Smooth muscle cell (in vitro differentiated cells): ENCODE measurements around the gene SCYL3. TPM values are rescaled to one million over a fixed set of nuclear protein-coding genes. Genes with fewer than 3 reads are reported as not detected.

ENCODE experiments used
- DNase-seq: peaks from one replicate; lab custom pipeline; 2025; ENCODE audit not compliant: unreplicated experiment; lab: John Stamatoyannopoulos, UW
- H2AFZ ChIP-seq: fragments of 200-600 bp; sonication (generic); 2 replicates; pipeline ENCODE4 v1.6.0; 2016; ENCODE audit warnings: antibody characterized with exemption, low read depth, mild to moderate bottlenecking
- H3F3A ChIP-seq: fragments of 200-600 bp; sonication (generic); 2 replicates; pipeline ENCODE4 v1.6.0; 2017; ENCODE audit warnings: antibody characterized with exemption, low read depth
- H3K27ac ChIP-seq: fragments of 200-600 bp; sonication (generic); 2 replicates; pipeline ENCODE4 v1.5.1; 2016; ENCODE audit warnings: low read depth, mild to moderate bottlenecking
- H3K27me3 ChIP-seq: fragments of 200-600 bp; sonication (generic); 2 replicates; pipeline ENCODE4 v1.6.1; 2016; ENCODE audit warnings: low read depth, mild to moderate bottlenecking
- H3K36me3 ChIP-seq: fragments of 200-600 bp; sonication (generic); 2 replicates; pipeline ENCODE4 v1.5.1; 2016; ENCODE audit warnings: low read depth
- H3K4me1 ChIP-seq: fragments of 200-600 bp; sonication (generic); 2 replicates; pipeline ENCODE4 v1.5.1; 2016; ENCODE audit warnings: low read depth
- H3K4me2 ChIP-seq: fragments of 200-600 bp; sonication (generic); 2 replicates; pipeline ENCODE4 v1.6.0; 2016; ENCODE audit warnings: mild to moderate bottlenecking
- H3K4me3 ChIP-seq: fragments of 200-600 bp; sonication (generic); 2 replicates; pipeline ENCODE4 v1.5.1; 2016; ENCODE audit warnings: mild to moderate bottlenecking
- H3K79me2 ChIP-seq: fragments of 200-600 bp; sonication (generic); 2 replicates; pipeline ENCODE4 v1.6.0; 2016; ENCODE audit warnings: low read depth, mild to moderate bottlenecking
- H3K9ac ChIP-seq: fragments of 200-600 bp; sonication (generic); 2 replicates; pipeline ENCODE4 v1.6.0; 2016; ENCODE audit warnings: low read depth
- H3K9me3 ChIP-seq: fragments of 200-600 bp; sonication (generic); replicated peaks from 2 replicates; pipeline ENCODE4 v1.5.1; 2016; ENCODE audit warnings: low read depth
- H4K20me1 ChIP-seq: fragments of 200-600 bp; sonication (generic); 2 replicates; pipeline ENCODE4 v1.6.0; 2016; ENCODE audit warnings: low read depth
- WGBS: methylation state at CpG from one replicate; pipeline ENCODE4 v1.1.7; 2016; ENCODE audit warnings: low lambda C conversion rate; 5-methylcytosine and 5-hydroxymethylcytosine counted together
- polyA plus RNA-seq: library from polyadenylated mRNA; unstranded; fragments of >200 nt; fragmentation: Nextera tagmentation; extraction: Ambion mirVana; gene quantifications from 2 replicates; pipeline ENCODE4 v1.2.1, GENCODE V29; 2016
- total RNA-seq: library from RNA; depleted of rRNA; stranded (reverse); fragments of >200 nt; gene quantifications from 2 replicates; pipeline ENCODE4 v1.2.3, GENCODE V29; 2014
- TF ChIP-seq, protein P1 (sequence below): fragments of 200-600 bp; sonication (generic); IDR thresholded peaks from 2 replicates; pipeline ENCODE4 v1.5.1; 2017; ENCODE audit warnings: borderline replicate concordance, mild to moderate bottlenecking, antibody characterized with exemption; ENCODE audit not compliant: insufficient read depth, poor library complexity, severe bottlenecking

The SCYL3 gene
- total and polyA plus RNA-seq, 2 experiments from 2014 or later: 4.0 to 10.3 TPM

DNA sequence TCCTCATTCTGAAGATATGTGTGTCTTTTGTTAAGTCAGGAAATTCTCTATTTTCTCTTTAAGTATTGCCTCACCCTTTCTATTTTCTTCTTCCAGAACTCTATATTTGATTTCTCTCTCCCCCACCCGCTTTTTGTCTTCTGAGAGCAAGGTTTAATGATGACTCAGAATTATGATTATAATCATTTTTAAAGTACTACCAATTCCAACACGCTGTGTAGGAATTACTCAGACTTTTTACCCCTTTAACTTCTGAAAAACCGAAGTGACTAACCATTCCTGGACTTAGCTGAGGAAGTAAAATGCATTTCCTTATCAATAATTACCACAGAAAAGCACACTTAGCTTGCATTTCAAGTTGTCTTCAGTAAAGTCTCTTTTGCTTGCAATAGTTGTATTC lies 20.8 kb upstream of the SCYL3 start:
- no peaks in the 10 kb centered on the region for H3K4me1 ChIP-seq
- H3K4me2 ChIP-seq: no peak overlapping the region
- no peak for DNase-seq
- H3K9ac ChIP-seq: no peak overlapping the region
- H3K27ac ChIP-seq: no peak overlapping the region
- WGBS: 87% methylated on average over 3 of the region's 3 CpGs
- no peak overlapping the region for H3K4me3 ChIP-seq
- no peaks in the 10 kb centered on the region for H3K27me3 ChIP-seq
- TF ChIP-seq, protein P1, sequence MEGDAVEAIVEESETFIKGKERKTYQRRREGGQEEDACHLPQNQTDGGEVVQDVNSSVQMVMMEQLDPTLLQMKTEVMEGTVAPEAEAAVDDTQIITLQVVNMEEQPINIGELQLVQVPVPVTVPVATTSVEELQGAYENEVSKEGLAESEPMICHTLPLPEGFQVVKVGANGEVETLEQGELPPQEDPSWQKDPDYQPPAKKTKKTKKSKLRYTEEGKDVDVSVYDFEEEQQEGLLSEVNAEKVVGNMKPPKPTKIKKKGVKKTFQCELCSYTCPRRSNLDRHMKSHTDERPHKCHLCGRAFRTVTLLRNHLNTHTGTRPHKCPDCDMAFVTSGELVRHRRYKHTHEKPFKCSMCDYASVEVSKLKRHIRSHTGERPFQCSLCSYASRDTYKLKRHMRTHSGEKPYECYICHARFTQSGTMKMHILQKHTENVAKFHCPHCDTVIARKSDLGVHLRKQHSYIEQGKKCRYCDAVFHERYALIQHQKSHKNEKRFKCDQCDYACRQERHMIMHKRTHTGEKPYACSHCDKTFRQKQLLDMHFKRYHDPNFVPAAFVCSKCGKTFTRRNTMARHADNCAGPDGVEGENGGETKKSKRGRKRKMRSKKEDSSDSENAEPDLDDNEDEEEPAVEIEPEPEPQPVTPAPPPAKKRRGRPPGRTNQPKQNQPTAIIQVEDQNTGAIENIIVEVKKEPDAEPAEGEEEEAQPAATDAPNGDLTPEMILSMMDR: no peak
- H3K79me2 ChIP-seq: no peaks in the 10 kb centered on the region
- no peak overlapping the region for H2AFZ ChIP-seq
- H4K20me1 ChIP-seq: no peaks in the 10 kb centered on the region
- H3K36me3 ChIP-seq: no peaks in the 10 kb centered on the region
- H3K9me3 ChIP-seq: no peaks in the 10 kb centered on the region
- no peaks in the 10 kb centered on the region for H3F3A ChIP-seq

DNA sequence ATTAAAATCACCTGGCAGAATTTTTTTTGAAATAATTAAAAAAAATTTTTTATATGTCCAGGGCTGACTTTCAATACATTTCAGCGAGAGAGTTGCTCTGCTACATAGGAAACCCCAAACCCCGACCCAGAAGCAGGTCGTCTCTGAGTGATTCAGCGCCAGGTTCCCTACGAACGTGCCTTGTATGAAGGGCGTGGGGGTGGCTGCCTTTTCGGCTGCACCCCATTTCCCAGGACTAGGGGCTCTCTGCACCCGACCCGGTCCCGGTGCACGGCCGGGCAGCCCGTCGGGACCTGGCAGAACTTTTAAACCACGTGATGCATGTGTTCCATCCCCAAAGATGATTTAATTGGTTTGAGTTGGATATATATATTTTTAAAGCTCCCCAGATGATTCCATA lies 15.8 kb upstream of the SCYL3 start:
- H3K36me3 ChIP-seq: no peaks in the 10 kb centered on the region
- H3K27me3 ChIP-seq: no peaks in the 10 kb centered on the region
- H3K79me2 ChIP-seq: no peaks in the 10 kb centered on the region
- no peaks in the 10 kb centered on the region for H3K9me3 ChIP-seq
- no peak overlapping the region for H2AFZ ChIP-seq
- no peaks in the 10 kb centered on the region for H3F3A ChIP-seq
- no peaks in the 10 kb centered on the region for H3K4me1 ChIP-seq
- H3K27ac ChIP-seq: no peak overlapping the region
- H3K4me3 ChIP-seq: no peak overlapping the region
- H3K4me2 ChIP-seq: no peak overlapping the region
- DNase-seq: no peak
- no peak overlapping the region for H3K9ac ChIP-seq
- TF ChIP-seq, protein P1: no peak
- H4K20me1 ChIP-seq: no peaks in the 10 kb centered on the region
- WGBS: 95% methylated on average over 16 of the region's 16 CpGs

DNA sequence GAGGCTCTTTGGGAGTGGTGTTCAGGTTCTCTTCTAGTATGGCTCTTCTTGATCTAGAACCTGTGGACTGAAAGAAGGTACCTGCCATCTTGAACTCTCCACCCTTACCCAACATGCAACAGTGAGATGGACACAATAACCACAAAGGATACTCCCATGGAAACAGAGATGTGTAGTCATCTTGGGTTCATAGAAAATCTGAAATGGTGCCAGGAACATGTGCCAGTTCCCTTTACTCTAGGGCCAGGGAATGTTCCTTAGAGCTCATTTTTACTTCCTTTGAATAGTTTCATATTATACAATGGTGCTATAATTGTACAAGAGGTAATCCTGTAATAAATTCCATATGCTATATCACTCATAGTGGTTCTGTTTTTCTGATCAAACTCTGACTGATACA lies 13.2 kb upstream of the SCYL3 start:
- H3K36me3 ChIP-seq: no peaks in the 10 kb centered on the region
- H3K4me1 ChIP-seq: no peaks in the 10 kb centered on the region
- no peak for DNase-seq
- no peaks in the 10 kb centered on the region for H3K79me2 ChIP-seq
- TF ChIP-seq, protein P1: no peak
- H3K9me3 ChIP-seq: no peaks in the 10 kb centered on the region
- H3K9ac ChIP-seq: no peak overlapping the region
- H3K4me2 ChIP-seq: no peak overlapping the region
- H3K4me3 ChIP-seq: no peak overlapping the region
- H2AFZ ChIP-seq: no peak overlapping the region
- no peaks in the 10 kb centered on the region for H4K20me1 ChIP-seq
- no peaks in the 10 kb centered on the region for H3K27me3 ChIP-seq
- no peak overlapping the region for H3K27ac ChIP-seq
- no peaks in the 10 kb centered on the region for H3F3A ChIP-seq

DNA sequence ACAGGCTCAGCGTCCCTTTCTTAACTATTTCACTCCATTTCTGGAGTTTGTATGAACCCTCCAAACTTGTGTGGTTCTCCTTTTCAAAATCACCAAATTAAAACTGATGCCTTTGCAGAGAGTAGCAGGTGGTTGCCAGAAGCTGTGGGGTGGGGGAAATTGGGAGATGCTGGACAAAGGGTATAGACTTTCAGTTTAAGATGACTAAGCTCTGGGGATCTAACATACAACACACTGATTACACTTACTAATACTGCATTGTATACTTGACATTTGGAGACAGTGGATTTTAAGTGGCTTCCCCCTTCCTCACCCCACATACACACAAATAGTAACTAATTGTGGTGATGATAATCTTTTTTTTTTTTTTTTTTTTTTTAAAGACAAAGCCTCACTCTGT lies 11.1 kb upstream of the SCYL3 start:
- Histone ChIP-seq H3K4me2 (no peak overlapping the region), H3K36me3 (no peaks in the 10 kb centered on the region), H3K4me3 (no peak overlapping the region), H2AFZ (no peak overlapping the region), H3K9me3 (no peaks in the 10 kb centered on the region), H3K4me1 (no peaks in the 10 kb centered on the region), H3K9ac (no peak overlapping the region), H3K79me2 (no peaks in the 10 kb centered on the region), H4K20me1 (no peaks in the 10 kb centered on the region), H3K27me3 (no peaks in the 10 kb centered on the region), H3F3A (no peaks in the 10 kb centered on the region), H3K27ac (no peak overlapping the region)
- TF ChIP-seq, protein P1: no peak
- DNase-seq: no peak
- WGBS: 97% methylated on average over 1 of the region's 1 CpG
